ENCODE measurements around the gene JAZF1.

The JAZF1 gene

DNA sequence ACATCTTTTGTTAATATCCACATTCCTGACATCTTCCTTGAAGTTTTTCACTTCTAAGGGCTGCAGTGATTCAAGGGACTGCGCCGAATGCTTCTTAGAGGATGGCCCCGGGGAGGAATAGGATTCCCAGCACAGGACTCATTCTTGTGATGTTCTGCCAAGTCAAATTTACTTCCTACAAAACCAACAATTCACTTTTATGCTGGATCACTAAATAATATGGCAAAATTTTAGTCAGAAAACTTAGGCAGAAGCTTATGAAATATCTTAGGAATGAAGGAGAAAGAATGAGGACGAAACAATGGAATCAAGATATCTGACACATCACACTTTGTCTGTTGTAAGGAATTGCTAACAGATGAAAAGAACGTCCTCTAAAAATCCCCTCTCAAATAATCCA, 151.5 kb downstream of the JAZF1 start:
- TF ChIP-seq USF1 (IDR thresholded peaks at IDR 0.05) = no peak
- TF ChIP-seq REST (IDR thresholded peaks at IDR 0.05; ENCODE audit: low read depth) = no peak
- no peak for TF ChIP-seq CEBPB (IDR thresholded peaks at IDR 0.05)
- no peak for TF ChIP-seq TAF1 (IDR thresholded peaks at IDR 0.05; ENCODE audit: low read depth)

DNA sequence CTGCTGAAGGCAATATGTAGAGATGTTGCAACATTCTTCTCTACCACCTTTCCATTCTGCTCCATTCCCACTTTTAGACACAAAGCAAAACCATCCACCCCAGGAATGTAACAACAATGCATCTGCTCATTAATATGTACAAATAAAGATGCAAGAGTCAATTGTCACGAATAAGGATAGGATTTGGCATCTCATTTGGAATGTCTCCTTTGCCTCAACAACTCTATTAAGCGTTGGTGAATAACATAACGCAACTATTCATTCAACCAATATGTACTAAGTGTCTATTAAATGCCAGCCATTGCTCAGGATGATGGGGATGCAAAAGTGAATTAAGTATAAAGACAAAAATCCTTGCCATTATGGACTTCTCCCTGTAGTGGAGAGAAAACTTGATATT, 152.1 kb downstream of the JAZF1 start:
- no peak for TF ChIP-seq MAX (IDR thresholded peaks at IDR 0.05)
- no peak for TF ChIP-seq REST (IDR thresholded peaks at IDR 0.05; ENCODE audit: low read depth)
- TF ChIP-seq FOXM1 (IDR thresholded peaks at IDR 0.05; ENCODE audit: borderline replicate concordance, low read depth) = no peak
- no peak for TF ChIP-seq EGR1 (IDR thresholded peaks at IDR 0.05)
- TF ChIP-seq USF1 (IDR thresholded peaks at IDR 0.05) = no peak
- TF ChIP-seq CREB1 (IDR thresholded peaks at IDR 0.05; ENCODE audit: low read depth) = no peak
- no peak for TF ChIP-seq TCF12 (IDR thresholded peaks at IDR 0.05; ENCODE audit: low read depth)
- no peak for TF ChIP-seq TEAD4 (IDR thresholded peaks at IDR 0.05)
- TF ChIP-seq YY1 (IDR thresholded peaks at IDR 0.05; ENCODE audit: low read depth) = no peak
- no peak for TF ChIP-seq ZBTB7A (IDR thresholded peaks at IDR 0.05; ENCODE audit: low read depth)
- no peak for TF ChIP-seq RAD21 (IDR thresholded peaks at IDR 0.05; ENCODE audit: low read depth)
- no peak for TF ChIP-seq TAF1 (IDR thresholded peaks at IDR 0.05; ENCODE audit: low read depth)
- TF ChIP-seq NFIC (IDR thresholded peaks at IDR 0.05) = no peak
- TF ChIP-seq CEBPB (IDR thresholded peaks at IDR 0.05) = no peak
- TF ChIP-seq EP300 (IDR thresholded peaks at IDR 0.05; ENCODE audit: borderline replicate concordance) = no peak

- no peak for TF ChIP-seq TEAD4 (IDR thresholded peaks at IDR 0.05)
- TF ChIP-seq YY1 (IDR thresholded peaks at IDR 0.05; ENCODE audit: low read depth) = no peak
- TF ChIP-seq TCF12 (IDR thresholded peaks at IDR 0.05; ENCODE audit: low read depth) = no peak
- no peak for TF ChIP-seq CEBPB (IDR thresholded peaks at IDR 0.05)
Observed at GRCh38 chr7:28026237-28026636, 154.4 kb downstream of the JAZF1 start.

DNA sequence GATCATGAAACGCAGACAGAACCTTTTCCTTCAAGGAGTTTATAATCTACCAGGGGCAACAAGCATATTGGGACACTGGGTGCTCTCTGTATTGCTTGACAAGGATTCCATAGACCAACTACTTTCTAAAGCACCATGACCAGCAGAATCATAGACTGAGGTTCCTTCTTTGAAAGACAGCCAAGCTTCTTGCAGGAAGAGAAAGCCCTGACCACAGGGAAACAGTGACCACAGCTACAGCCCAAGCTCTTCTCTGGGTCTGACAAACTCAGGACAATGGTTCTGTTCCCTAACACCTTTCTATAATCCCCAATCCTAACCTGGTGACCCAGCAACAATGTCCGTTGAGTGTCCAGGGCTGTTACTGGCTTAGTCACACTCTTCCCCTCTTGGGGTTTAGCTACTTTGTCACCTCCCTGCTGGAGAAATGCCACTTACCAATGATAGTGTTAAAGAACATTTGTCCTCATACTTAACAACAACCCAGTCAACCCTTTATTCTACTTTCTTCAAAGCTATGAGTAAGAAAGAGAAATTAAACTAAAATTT, 155.7 kb downstream of the JAZF1 start:
- TF ChIP-seq MAX (IDR thresholded peaks at IDR 0.05) = no peak
- TF ChIP-seq USF1 (IDR thresholded peaks at IDR 0.05) = no peak
- TF ChIP-seq NFIC (IDR thresholded peaks at IDR 0.05) = no peak
- TF ChIP-seq YY1 (IDR thresholded peaks at IDR 0.05; ENCODE audit: low read depth) = no peak
- no peak for TF ChIP-seq EGR1 (IDR thresholded peaks at IDR 0.05)
- TF ChIP-seq CREB1 (IDR thresholded peaks at IDR 0.05; ENCODE audit: low read depth) = no peak
- TF ChIP-seq TAF1 (IDR thresholded peaks at IDR 0.05; ENCODE audit: low read depth) = no peak
- TF ChIP-seq TEAD4 (IDR thresholded peaks at IDR 0.05) = no peak
- TF ChIP-seq FOXM1 (IDR thresholded peaks at IDR 0.05; ENCODE audit: borderline replicate concordance, low read depth) = no peak
- no peak for TF ChIP-seq CEBPB (IDR thresholded peaks at IDR 0.05)
- TF ChIP-seq ZBTB7A (IDR thresholded peaks at IDR 0.05; ENCODE audit: low read depth) = no peak
- no peak for TF ChIP-seq REST (IDR thresholded peaks at IDR 0.05; ENCODE audit: low read depth)
- TF ChIP-seq EP300 (IDR thresholded peaks at IDR 0.05; ENCODE audit: borderline replicate concordance) = no peak
- no peak for TF ChIP-seq TCF12 (IDR thresholded peaks at IDR 0.05; ENCODE audit: low read depth)
- no peak for TF ChIP-seq RAD21 (IDR thresholded peaks at IDR 0.05; ENCODE audit: low read depth)
